AG09319 (cell line): ENCODE data around the gene MSI2.

Experiments
- DNase-seq: peaks from one replicate; pipeline ENCODE4 v3.0.0-alpha.2; 2010; ENCODE audit warnings: low read depth; ENCODE audit errors: extremely low read depth
- TF ChIP-seq, protein P1 (sequence below): IDR thresholded peaks from 2 replicates; pipeline ENCODE4 v1.5.1; 2011; ENCODE audit warnings: low read depth, mild to moderate bottlenecking, inconsistent platforms, low read length, moderate library complexity

MSI2 gene

GRCh38 chr17:57679356-57679755 is 423.0 kb downstream of the MSI2 start:
- TF ChIP-seq, protein P1, sequence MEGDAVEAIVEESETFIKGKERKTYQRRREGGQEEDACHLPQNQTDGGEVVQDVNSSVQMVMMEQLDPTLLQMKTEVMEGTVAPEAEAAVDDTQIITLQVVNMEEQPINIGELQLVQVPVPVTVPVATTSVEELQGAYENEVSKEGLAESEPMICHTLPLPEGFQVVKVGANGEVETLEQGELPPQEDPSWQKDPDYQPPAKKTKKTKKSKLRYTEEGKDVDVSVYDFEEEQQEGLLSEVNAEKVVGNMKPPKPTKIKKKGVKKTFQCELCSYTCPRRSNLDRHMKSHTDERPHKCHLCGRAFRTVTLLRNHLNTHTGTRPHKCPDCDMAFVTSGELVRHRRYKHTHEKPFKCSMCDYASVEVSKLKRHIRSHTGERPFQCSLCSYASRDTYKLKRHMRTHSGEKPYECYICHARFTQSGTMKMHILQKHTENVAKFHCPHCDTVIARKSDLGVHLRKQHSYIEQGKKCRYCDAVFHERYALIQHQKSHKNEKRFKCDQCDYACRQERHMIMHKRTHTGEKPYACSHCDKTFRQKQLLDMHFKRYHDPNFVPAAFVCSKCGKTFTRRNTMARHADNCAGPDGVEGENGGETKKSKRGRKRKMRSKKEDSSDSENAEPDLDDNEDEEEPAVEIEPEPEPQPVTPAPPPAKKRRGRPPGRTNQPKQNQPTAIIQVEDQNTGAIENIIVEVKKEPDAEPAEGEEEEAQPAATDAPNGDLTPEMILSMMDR: no peak

GRCh38 chr17:57679906-57680695 is 423.8 kb downstream of the MSI2 start:
- TF ChIP-seq, protein P1: no peak

More at GRCh38 chr17:57679356-57679755, 423.0 kb downstream of the MSI2 start:
- DNase-seq: no peak

GRCh38 chr17:57682701-57683100 is 426.4 kb downstream of the MSI2 start:
- DNase-seq: no peak
- TF ChIP-seq, protein P1: no peak

More at GRCh38 chr17:57679906-57680695, 423.8 kb downstream of the MSI2 start:
- no peak for DNase-seq

- TF ChIP-seq, protein P1: no peak
- no peak for DNase-seq
Measured at GRCh38 chr17:57684711-57685498, 428.6 kb downstream of the MSI2 start.

DNA sequence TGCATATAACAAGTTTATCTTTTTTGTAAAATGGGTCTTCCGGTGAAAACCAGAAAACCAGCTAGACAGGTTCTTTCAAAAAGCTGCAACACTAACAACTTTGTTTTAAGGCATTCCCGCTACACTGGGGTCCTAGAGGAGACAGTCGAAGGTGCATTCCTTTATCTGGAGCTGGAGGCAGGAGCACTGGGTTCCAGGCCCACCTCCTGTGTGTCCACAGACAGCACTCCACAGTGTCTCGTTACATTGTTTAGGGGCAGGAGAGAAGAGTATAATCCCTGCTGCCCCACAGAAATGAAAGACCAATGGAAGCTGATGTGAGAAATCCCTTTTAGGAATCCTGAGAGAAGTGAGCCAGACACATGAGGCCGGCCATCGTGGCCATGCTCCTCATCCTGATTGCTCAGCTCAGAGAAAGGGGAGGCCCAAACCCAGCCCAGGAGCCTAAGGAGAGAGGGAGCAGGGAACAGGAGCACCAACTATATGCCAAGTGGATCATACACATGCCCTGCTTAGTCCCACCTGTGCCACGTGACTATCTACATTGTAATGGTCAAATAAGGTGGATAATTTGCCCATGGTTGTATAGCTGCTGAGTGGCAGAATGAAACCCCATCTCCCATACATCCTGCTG is 429.3 kb downstream of the MSI2 start:
- TF ChIP-seq, protein P1: no peak
- no peak for DNase-seq

DNA sequence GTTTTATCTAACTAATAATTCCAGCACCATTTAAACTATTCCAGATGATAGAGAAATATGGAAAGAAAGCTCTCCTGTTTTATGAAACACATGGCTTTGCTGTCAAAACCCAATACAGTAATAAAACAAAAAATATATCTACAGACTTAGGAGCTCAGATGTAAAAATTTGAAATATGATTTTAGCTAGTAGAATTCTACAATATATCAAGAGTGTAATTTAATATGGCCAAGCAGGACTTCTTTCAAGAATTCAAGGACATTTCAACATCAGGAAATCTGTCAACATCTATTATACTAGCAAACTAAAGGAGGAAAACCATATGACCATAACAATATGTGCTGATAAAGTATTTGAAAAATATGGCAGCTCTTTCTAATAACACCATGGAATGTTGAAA is 431.3 kb downstream of the MSI2 start:
- DNase-seq: no peak
- TF ChIP-seq, protein P1: no peak
